ENCODE results near the gene OPTN.

GRCh38 chr10:13115832-13116803 is 16.2 kb downstream of the OPTN start:
- TF ChIP-seq EZH2 (IDR thresholded peaks at IDR 0.05) (no peak), POLR2AphosphoS5 (IDR thresholded peaks at IDR 0.05; ENCODE audit: borderline replicate concordance, low read depth, low read length) (no peak), FOXP2 (optimal IDR thresholded peaks at IDR 0.05; ENCODE audit: control extremely low read depth, extremely low read length, insufficient read depth) (no peak)
